H1 (cell line): ENCODE measurements around the gene EHBP1. TPM values are rescaled to one million over a fixed set of nuclear protein-coding genes. Genes with fewer than 3 reads are reported as not detected.

ENCODE experiments used
- CTCF ChIA-PET: fragments of 300-600 bp; sonication (Branson Sonifier 250); formaldehyde crosslinking; loops from one replicate; lab custom pipeline; 2021; ENCODE audit not compliant: partially characterized antibody; lab: Charles Lee
- POLR2A ChIA-PET: fragments of 300-600 bp; sonication (Branson Sonifier 250); formaldehyde crosslinking; loops from one replicate; lab custom pipeline; 2021; ENCODE audit warnings: inconsistent platforms; ENCODE audit not compliant: partially characterized antibody; lab: Charles Lee
- DNase-seq, 2 experiments: peaks; one replicate each; pipeline versions ENCODE4 v3.0.0 to v3.0.0-alpha.2; 2010 to 2022; ENCODE audit warnings: low spot score in 2 of 2, low read depth in 1 of 2, mixed read lengths in 1 of 2
- FAIRE-seq: peaks from 2 replicates; lab custom pipeline; 2011; peaks lifted over from hg19 to GRCh38; lab: Jason Lieb, UNC
- H2AFZ ChIP-seq: 2 replicates; pipeline ENCODE4 v1.8.1; 2012; ENCODE audit warnings: low read length, inconsistent platforms
- H2AK5ac ChIP-seq: 2 replicates; pipeline ENCODE4 v1.6.1; 2013; ENCODE audit warnings: low read depth, low read length
- H2BK120ac ChIP-seq: replicated peaks from 2 replicates; pipeline ENCODE3; 2013; ENCODE audit warnings: low read depth, low read length, inconsistent platforms
- H2BK12ac ChIP-seq: 2 replicates; pipeline ENCODE4 v1.6.1; 2013; ENCODE audit warnings: low read depth, low read length
- H2BK15ac ChIP-seq: 2 replicates; pipeline ENCODE4 v1.6.1; 2013; ENCODE audit warnings: low read length
- H2BK20ac ChIP-seq: 2 replicates; pipeline ENCODE4 v1.6.1; 2013; ENCODE audit warnings: low read length
- H2BK5ac ChIP-seq: 2 replicates; pipeline ENCODE4 v1.6.1; 2013; ENCODE audit warnings: low read depth, low read length
- H3K14ac ChIP-seq: 2 replicates; pipeline ENCODE4 v1.6.1; 2013; ENCODE audit warnings: inconsistent platforms; ENCODE audit not compliant: insufficient read length
- H3K18ac ChIP-seq: 2 replicates; pipeline ENCODE4 v1.6.1; 2013; ENCODE audit warnings: low read length; ENCODE audit errors: extremely low read depth
- H3K23ac ChIP-seq: 2 replicates; pipeline ENCODE4 v1.6.1; 2013; ENCODE audit warnings: inconsistent platforms; ENCODE audit not compliant: insufficient read length
- H3K23me2 ChIP-seq: 2 replicates; pipeline ENCODE4 v1.6.1; 2013; ENCODE audit warnings: low read depth, low read length
- H3K27ac ChIP-seq: 2 replicates; pipeline ENCODE4 v1.6.1; 2011; ENCODE audit warnings: low read depth, low read length, inconsistent platforms
- H3K27me3 ChIP-seq, 4 experiments: replicated peaks in 1 of 4; 1 replicate in 1 of 4; 2 replicates in 3 of 4; pipeline versions ENCODE4 v1.6.1 to v1.8.1; 2011 to 2013; ENCODE audit warnings: low read length in 3 of 4, mild to moderate bottlenecking in 3 of 4, inconsistent platforms in 2 of 4, mixed read lengths in 2 of 4, moderate library complexity in 1 of 4; ENCODE audit not compliant: control insufficient read depth in 3 of 4, insufficient read depth in 3 of 4; ENCODE audit errors: extremely low read depth in 1 of 4
- H3K36me3 ChIP-seq, 4 experiments: 2 replicates each; pipeline versions ENCODE4 v1.6.1 to v1.8.1; 2011 to 2013; ENCODE audit warnings: mild to moderate bottlenecking in 4 of 4, low read length in 3 of 4, moderate library complexity in 2 of 4, control low read depth in 1 of 4, inconsistent platforms in 1 of 4; ENCODE audit not compliant: insufficient read depth in 4 of 4, control insufficient read depth in 2 of 4
- H3K4ac ChIP-seq: replicated peaks from 2 replicates; pipeline ENCODE3; 2013; ENCODE audit warnings: low read length, low read depth, mixed read lengths, inconsistent platforms; ENCODE audit not compliant: insufficient read length
- H3K4me1 ChIP-seq, 4 experiments: replicated peaks in 1 of 4; 1 replicate in 1 of 4; 2 replicates in 3 of 4; pipeline versions ENCODE4 v1.6.1 to v1.8.1; 2011 to 2013; ENCODE audit warnings: low read length in 3 of 4, inconsistent platforms in 2 of 4, mixed read lengths in 1 of 4; ENCODE audit not compliant: insufficient read depth in 4 of 4, control insufficient read depth in 3 of 4
- H3K4me2 ChIP-seq, 2 experiments: 2 replicates each; pipeline versions ENCODE4 v1.6.1 to v1.8.1; 2011 to 2013; ENCODE audit warnings: low read depth in 2 of 2, low read length in 2 of 2, control low read depth in 1 of 2, inconsistent platforms in 1 of 2, mild to moderate bottlenecking in 1 of 2; ENCODE audit not compliant: insufficient read depth in 1 of 2
- H3K4me3 ChIP-seq, 4 experiments: fragments of 200-600, 300-600 bp in 1 of 4; sonication (generic), shearing (Covaris generic), sonication (Bioruptor Twin) in 1 of 4; 2 replicates each; pipeline versions ENCODE4 v1.5.1 to v1.8.1; 2011 to 2016; ENCODE audit warnings: low read length in 4 of 4, low read depth in 3 of 4, control low read depth in 2 of 4, inconsistent platforms in 2 of 4, mild to moderate bottlenecking in 2 of 4, mixed read lengths in 1 of 4, moderate library complexity in 1 of 4; ENCODE audit not compliant: insufficient read depth in 2 of 4; ENCODE audit errors: extremely low read depth in 1 of 4
- H3K56ac ChIP-seq: replicated peaks from 2 replicates; pipeline ENCODE3; 2013; ENCODE audit warnings: low read depth, mild to moderate bottlenecking, mixed read lengths, low read length, inconsistent platforms; ENCODE audit not compliant: insufficient read length
- H3K79me1 ChIP-seq: 2 replicates; pipeline ENCODE4 v1.6.1; 2013; ENCODE audit warnings: low read depth, low read length, control low read depth
- H3K79me2 ChIP-seq, 2 experiments: 2 replicates each; pipeline versions ENCODE4 v1.6.1 to v1.8.1; 2012 to 2013; ENCODE audit warnings: low read length in 2 of 2, mild to moderate bottlenecking in 2 of 2, inconsistent platforms in 1 of 2; ENCODE audit not compliant: insufficient read depth in 2 of 2, control insufficient read depth in 1 of 2
- H3K9ac ChIP-seq, 4 experiments: replicated peaks in 1 of 4; 1 replicate in 1 of 4; 2 replicates in 3 of 4; pipeline versions ENCODE4 v1.6.1 to v1.8.1; 2011 to 2013; ENCODE audit warnings: low read depth in 3 of 4, low read length in 3 of 4, control low read depth in 2 of 4, mild to moderate bottlenecking in 2 of 4, moderate library complexity in 2 of 4, inconsistent platforms in 1 of 4; ENCODE audit errors: extremely low read depth in 1 of 4
- H3K9me3 ChIP-seq, 2 experiments: 2 replicates each; pipeline versions ENCODE4 v1.6.1 to v1.8.1; 2012 to 2013; ENCODE audit warnings: mild to moderate bottlenecking in 2 of 2, moderate library complexity in 2 of 2, control low read depth in 1 of 2, inconsistent platforms in 1 of 2, low read depth in 1 of 2, low read length in 1 of 2, mixed read lengths in 1 of 2; ENCODE audit not compliant: insufficient read depth in 2 of 2
- H4K20me1 ChIP-seq, 2 experiments: replicated peaks in 1 of 2; 2 replicates each; pipeline versions ENCODE3 to v1.8.1; 2011 to 2013; ENCODE audit warnings: inconsistent platforms in 2 of 2, low read length in 2 of 2, mild to moderate bottlenecking in 1 of 2; ENCODE audit not compliant: insufficient read depth in 2 of 2, control insufficient read depth in 1 of 2
- H4K5ac ChIP-seq: 2 replicates; pipeline ENCODE4 v1.6.1; 2013; ENCODE audit warnings: low read length, low read depth, mixed read lengths, inconsistent platforms; ENCODE audit not compliant: insufficient read length
- H4K8ac ChIP-seq: 2 replicates; pipeline ENCODE4 v1.8.0; 2013; ENCODE audit warnings: mild to moderate bottlenecking, moderate library complexity, low read length, inconsistent platforms; ENCODE audit not compliant: insufficient read depth; ENCODE audit errors: extremely low read depth
- H4K91ac ChIP-seq: replicated peaks from 2 replicates; pipeline ENCODE3; 2013; ENCODE audit warnings: low read length, mixed read lengths, inconsistent platforms; ENCODE audit not compliant: insufficient read length
- BCL11A ChIP-seq, 2 experiments: IDR thresholded peaks; one replicate each; pipeline ENCODE4 v1.6.1; 2011; ENCODE audit warnings: low read depth in 2 of 2, low read length in 2 of 2, mild to moderate bottlenecking in 2 of 2
- CBX5 ChIP-seq: fragments of 300-800, 300-1000 bp; sonication (generic); IDR thresholded peaks from 2 replicates; pipeline ENCODE4 v1.7.1; 2016; ENCODE audit warnings: antibody characterized with exemption, low read length, low read depth
- GABPA ChIP-seq: IDR thresholded peaks from 2 replicates; pipeline ENCODE4 v1.6.1; 2011; ENCODE audit warnings: mild to moderate bottlenecking, low read length, moderate library complexity, borderline replicate concordance; ENCODE audit not compliant: insufficient read depth
- TAF7 ChIP-seq: optimal IDR thresholded peaks from 2 replicates; pipeline ENCODE3; 2011; ENCODE audit warnings: low read depth, mild to moderate bottlenecking, inconsistent platforms, low read length, moderate library complexity, borderline replicate concordance
- TCF12 ChIP-seq: IDR thresholded peaks from 2 replicates; pipeline ENCODE4 v1.6.1; 2011; ENCODE audit warnings: low read depth, mild to moderate bottlenecking, low read length
- YY1 ChIP-seq: IDR thresholded peaks from 2 replicates; pipeline ENCODE4 v1.6.1; 2011; ENCODE audit warnings: low read depth, mild to moderate bottlenecking, low read length
- polyA plus RNA-seq, 7 experiments: library from polyadenylated mRNA; depleted of rRNA in 3 of 7; stranded (reverse) in 5 of 7; unstranded in 2 of 7; fragments of >200 nt in 5 of 7; fragments of 200-250 nt in 2 of 7; gene quantifications; 1 replicate in 5 of 7; 2 replicates in 1 of 7; 4 replicates in 1 of 7; pipeline versions ENCODE4 v1.2.1 to v1.2.3, GENCODE V29; 2011 to 2013; ENCODE audit warnings: missing spikeins in 2 of 7, mixed read lengths in 2 of 7
- total RNA-seq: library from RNA; stranded (reverse); fragmentation: NEBNext Ultra II Directional; extraction: Animal tissue kit (Norgen Biotek cat#: 25700); gene quantifications from 2 replicates; pipeline ENCODE4 v1.2.1, GENCODE V29; 2021
- TF ChIP-seq, protein P1 (sequence below): IDR thresholded peaks from 2 replicates; pipeline ENCODE4 v1.6.1; 2011; ENCODE audit warnings: low read length, improper control_type of control experiment

EHBP1 gene
- total and polyA plus RNA-seq, 2 of the 8 experiments (the other 6 are each of a cell fraction or from before 2014, with no cell fraction given): 12.0 to 64.1 TPM

DNA sequence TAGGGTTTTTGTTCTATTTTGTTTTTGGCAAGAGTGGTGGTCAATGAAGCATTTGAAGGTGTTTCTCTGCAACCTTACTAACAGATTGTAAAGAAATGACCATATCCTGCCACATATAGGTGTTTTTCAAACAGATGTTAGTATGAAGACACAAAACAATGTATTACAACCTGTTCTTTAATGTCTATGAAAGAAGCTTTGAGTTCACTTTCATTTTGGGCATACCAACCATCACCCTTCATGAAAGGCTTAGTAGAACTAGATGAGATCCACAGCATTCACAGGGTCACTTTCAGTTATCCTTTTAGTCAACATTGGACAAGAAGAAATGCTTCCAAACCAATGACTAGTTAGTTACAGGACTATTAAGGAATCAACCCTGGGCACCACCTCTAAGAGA, 95.1 kb downstream of the EHBP1 start:
- Histone ChIP-seq H4K8ac (no peak overlapping the region), H3K79me2 (no peaks in the 10 kb centered on the region), H3K56ac (no peak overlapping the region), H3K4ac (no peak overlapping the region), H3K23ac (no peak overlapping the region), H3K79me1 (no peaks in the 10 kb centered on the region), H3K36me3 (no peaks in the 10 kb centered on the region), H3K4me1 (no peaks in the 10 kb centered on the region), H2AFZ (no peak overlapping the region), H3K9ac (no peak overlapping the region), H3K14ac (no peak overlapping the region), H4K20me1 (peaks cover 0 to 1% of the 10 kb centered on the region in 2 experiments), H3K18ac (no peak overlapping the region), H4K91ac (no peak overlapping the region), H2BK120ac (no peak overlapping the region), H3K23me2 (no peaks in the 10 kb centered on the region), H3K27me3 (no peaks in the 10 kb centered on the region), H3K27ac (no peak overlapping the region), H3K4me2 (no peak overlapping the region), H3K9me3 (no peaks in the 10 kb centered on the region), H4K5ac (no peak overlapping the region), H2BK5ac (no peak overlapping the region), H2BK20ac (no peak overlapping the region), H3K4me3 (no peak overlapping the region), H2BK12ac (no peak overlapping the region), H2AK5ac (no peak overlapping the region), H2BK15ac (no peak overlapping the region)
- CTCF ChIA-PET: interaction anchor here (0.8 kb wide), 1 partner anchor 16 kb away, joined by 3 read pairs; no protein-coding TSS in a partner anchor
- DNase-seq (no peak), FAIRE-seq (no peak)
- TF ChIP-seq TCF12 (no peak), CBX5 (no peak), BCL11A (IDR thresholded peaks at IDR 0.05; ENCODE audit: low read depth in 2 of 2, low read length in 2 of 2) (no peak), GABPA (no peak), YY1 (no peak), TAF7 (no peak)
- TF ChIP-seq, protein P1, sequence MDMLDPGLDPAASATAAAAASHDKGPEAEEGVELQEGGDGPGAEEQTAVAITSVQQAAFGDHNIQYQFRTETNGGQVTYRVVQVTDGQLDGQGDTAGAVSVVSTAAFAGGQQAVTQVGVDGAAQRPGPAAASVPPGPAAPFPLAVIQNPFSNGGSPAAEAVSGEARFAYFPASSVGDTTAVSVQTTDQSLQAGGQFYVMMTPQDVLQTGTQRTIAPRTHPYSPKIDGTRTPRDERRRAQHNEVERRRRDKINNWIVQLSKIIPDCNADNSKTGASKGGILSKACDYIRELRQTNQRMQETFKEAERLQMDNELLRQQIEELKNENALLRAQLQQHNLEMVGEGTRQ: no peak
- POLR2A ChIA-PET: no interaction called here
